ENCODE data around the gene RNF6. TPM values are rescaled to one million over a fixed set of nuclear protein-coding genes. Genes with fewer than 3 reads are reported as not detected.

The RNF6 gene
- polyA plus RNA-seq, 3 donors: 8.9 to 20.3 (median 15.0) TPM

DNA sequence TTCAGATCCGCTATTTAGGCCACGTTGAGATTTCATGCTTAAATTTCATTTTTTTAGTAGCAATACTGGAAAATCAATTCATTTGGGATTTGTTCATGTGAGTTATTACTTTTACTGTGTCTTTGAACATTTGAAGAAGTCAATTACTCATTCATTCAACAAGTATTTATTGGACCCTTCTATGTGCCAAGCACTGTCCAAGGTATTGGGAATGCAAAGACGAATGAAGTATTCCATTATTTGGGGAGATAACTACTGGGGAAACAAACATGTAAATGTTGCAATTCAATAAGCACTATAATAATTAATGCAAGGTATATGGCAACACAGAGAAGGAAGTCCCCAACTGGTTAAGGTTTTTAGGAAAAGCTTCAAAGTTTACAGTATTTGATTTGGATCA, 37.5 kb upstream of the RNF6 start:
- H3K4me1 Mint-ChIP-seq: peaks cover 21% of the 10 kb centered on the region
- intact Hi-C loops (cut with micrococcal nuclease): loop anchor here in 1 of 2 donors (10.0 kb wide), 1 partner anchor 75 kb away; no protein-coding TSS in a partner anchor

DNA sequence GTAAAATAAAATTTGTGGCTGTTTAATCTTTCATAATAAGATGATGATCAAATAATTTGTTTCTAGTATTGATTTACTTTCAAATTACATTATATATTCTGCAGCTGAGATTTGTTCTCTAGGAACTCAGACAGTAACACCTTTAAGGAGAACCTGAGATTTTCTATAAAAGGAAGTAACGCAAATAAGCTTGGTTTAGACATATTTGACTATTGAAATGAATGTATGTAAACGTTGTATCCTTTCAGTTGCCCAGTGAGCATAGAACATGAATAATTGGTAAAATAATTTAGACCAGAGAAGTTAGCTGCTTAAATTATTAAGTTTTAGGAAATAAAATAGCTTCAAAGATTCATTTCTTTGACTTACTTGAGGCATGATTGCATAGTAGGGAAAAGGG, 34.9 kb upstream of the RNF6 start:
- Histone ChIP-seq H4K20me1 (ENCODE audit: insufficient read depth, low read length) (peaks cover 47% of the 10 kb centered on the region), H3K36me3 (replicated peaks in 1 of 2; ENCODE audit: control insufficient read depth in 1 of 2, insufficient read depth in 2 of 2, low read length in 2 of 2) (no peaks in the 10 kb centered on the region), H3K4me1 (ENCODE audit: control insufficient read depth in 1 of 2, insufficient read depth in 2 of 2, low read length in 2 of 2) (peaks cover 15 to 18% of the 10 kb centered on the region in 2 donors), H3K27ac (ENCODE audit: low read depth in 1 of 2, low read length in 2 of 2) (no peak overlapping the region), H3K9ac (ENCODE audit: insufficient read depth, low read length, poor library complexity, severe bottlenecking) (no peak overlapping the region), H3K79me2 (ENCODE audit: insufficient read depth, low read length) (peaks cover 75% of the 10 kb centered on the region), H3K9me3 (replicated peaks in 1 of 2; ENCODE audit: control insufficient read depth in 1 of 2, insufficient read depth in 1 of 2, low read length in 2 of 2) (no peaks in the 10 kb centered on the region), H3K4me2 (replicated peaks; ENCODE audit: extremely low read depth, low read length, poor library complexity, severe bottlenecking) (no peak overlapping the region), H2AFZ (ENCODE audit: insufficient read depth, low read depth, low read length, poor library complexity, severe bottlenecking) (no peak overlapping the region), H3K27me3 (ENCODE audit: control insufficient read depth in 2 of 2, insufficient read depth in 2 of 2, low read length in 2 of 2) (no peaks in the 10 kb centered on the region), H3K4me3 (replicated peaks in 1 of 3; ENCODE audit: low read depth in 2 of 3, low read length in 3 of 3) (no peak overlapping the region)
- peaks cover 0 to 2% (median 0%) of the 10 kb centered on the region in 7 donors for H3K9me3 Mint-ChIP-seq
- intact Hi-C loops (cut with micrococcal nuclease): loop anchor here in 1 of 2 donors (10.0 kb wide), 1 partner anchor 72 kb away; no protein-coding TSS in a partner anchor
- H3K27me3 Mint-ChIP-seq (ENCODE audit: low read depth in 3 of 3): peaks cover 0 to 4% (median 2%) of the 10 kb centered on the region in 3 donors
- 92% methylated on average over 2 of the region's 2 CpGs for WGBS (ENCODE audit: insufficient coverage)
- H3K4me3 Mint-ChIP-seq: no peak overlapping the region
- no peak overlapping the region for H3K27ac Mint-ChIP-seq
- no peaks in the 10 kb centered on the region for H3K36me3 Mint-ChIP-seq
- TF ChIP-seq, protein P1, sequence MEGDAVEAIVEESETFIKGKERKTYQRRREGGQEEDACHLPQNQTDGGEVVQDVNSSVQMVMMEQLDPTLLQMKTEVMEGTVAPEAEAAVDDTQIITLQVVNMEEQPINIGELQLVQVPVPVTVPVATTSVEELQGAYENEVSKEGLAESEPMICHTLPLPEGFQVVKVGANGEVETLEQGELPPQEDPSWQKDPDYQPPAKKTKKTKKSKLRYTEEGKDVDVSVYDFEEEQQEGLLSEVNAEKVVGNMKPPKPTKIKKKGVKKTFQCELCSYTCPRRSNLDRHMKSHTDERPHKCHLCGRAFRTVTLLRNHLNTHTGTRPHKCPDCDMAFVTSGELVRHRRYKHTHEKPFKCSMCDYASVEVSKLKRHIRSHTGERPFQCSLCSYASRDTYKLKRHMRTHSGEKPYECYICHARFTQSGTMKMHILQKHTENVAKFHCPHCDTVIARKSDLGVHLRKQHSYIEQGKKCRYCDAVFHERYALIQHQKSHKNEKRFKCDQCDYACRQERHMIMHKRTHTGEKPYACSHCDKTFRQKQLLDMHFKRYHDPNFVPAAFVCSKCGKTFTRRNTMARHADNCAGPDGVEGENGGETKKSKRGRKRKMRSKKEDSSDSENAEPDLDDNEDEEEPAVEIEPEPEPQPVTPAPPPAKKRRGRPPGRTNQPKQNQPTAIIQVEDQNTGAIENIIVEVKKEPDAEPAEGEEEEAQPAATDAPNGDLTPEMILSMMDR (IDR thresholded peaks at IDR 0.05): no peak
- peaks cover 25% of the 10 kb centered on the region for H3K4me1 Mint-ChIP-seq
- DNase-seq: no peak

More for the DNA sequence above, 37.5 kb upstream of the RNF6 start:
- Histone ChIP-seq H2AFZ (ENCODE audit: insufficient read depth, low read depth, low read length, poor library complexity, severe bottlenecking) (no peak overlapping the region), H4K20me1 (ENCODE audit: insufficient read depth, low read length) (peaks cover 58% of the 10 kb centered on the region), H3K27ac (ENCODE audit: low read depth in 1 of 2, low read length in 2 of 2) (no peak overlapping the region), H3K4me3 (replicated peaks in 1 of 3; ENCODE audit: low read depth in 2 of 3, low read length in 3 of 3) (no peak overlapping the region), H3K36me3 (replicated peaks in 1 of 2; ENCODE audit: control insufficient read depth in 1 of 2, insufficient read depth in 2 of 2, low read length in 2 of 2) (no peaks in the 10 kb centered on the region), H3K27me3 (ENCODE audit: control insufficient read depth in 2 of 2, insufficient read depth in 2 of 2, low read length in 2 of 2) (no peaks in the 10 kb centered on the region), H3K9me3 (replicated peaks in 1 of 2; ENCODE audit: control insufficient read depth in 1 of 2, insufficient read depth in 1 of 2, low read length in 2 of 2) (peaks cover 0 to 5% of the 10 kb centered on the region in 2 donors), H3K4me2 (replicated peaks; ENCODE audit: extremely low read depth, low read length, poor library complexity, severe bottlenecking) (no peak overlapping the region), H3K79me2 (ENCODE audit: insufficient read depth, low read length) (peaks cover 96% of the 10 kb centered on the region), H3K9ac (ENCODE audit: insufficient read depth, low read length, poor library complexity, severe bottlenecking) (no peak overlapping the region), H3K4me1 (ENCODE audit: control insufficient read depth in 1 of 2, insufficient read depth in 2 of 2, low read length in 2 of 2) (peaks cover 14 to 15% of the 10 kb centered on the region in 2 donors)
- Mint-ChIP-seq H3K4me3 (no peak overlapping the region), H3K36me3 (no peaks in the 10 kb centered on the region), H3K9me3 (peaks cover 0 to 6% (median 0%) of the 10 kb centered on the region in 7 donors), H3K27me3 (ENCODE audit: low read depth in 3 of 3) (peaks cover 0 to 2% (median 2%) of the 10 kb centered on the region in 3 donors), H3K27ac (no peak overlapping the region)
- no peak for DNase-seq
- no CpG with 5 or more reads among the region's 3 CpGs for WGBS (ENCODE audit: insufficient coverage)
- TF ChIP-seq, protein P1 (IDR thresholded peaks at IDR 0.05): no peak
